Natural killer cell (primary cell): ENCODE measurements around the gene AKIP1. TPM values are rescaled to one million over a fixed set of nuclear protein-coding genes. Genes with fewer than 3 reads are reported as not detected.
A peak's percentile ranks its signal among the peaks of the same experiment; 100 is the strongest.

Experiments used
- ATAC-seq, 3 donors: fragments of 150-1000 bp in 2 of 3; fragments of 200-7000 bp in 1 of 3; cut with Tn5 transposase; 1 replicate in 1 of 3; 2 replicates in 2 of 3; pipeline ENCODE4 v1.10.0; 2021; ENCODE audit warnings: mild to moderate bottlenecking in 2 of 3, moderate library complexity in 2 of 3
- DNase-seq, 2 donors: peaks; one replicate each; pipeline versions ENCODE4 v3.0.0 to v3.0.0-alpha.2; 2013 to 2021; ENCODE audit warnings: mixed read lengths in 1 of 2
- H3K27ac ChIP-seq: one replicate; pipeline ENCODE4 v1.5.1; 2013; ENCODE audit warnings: mild to moderate bottlenecking, low read length
- H3K27me3 ChIP-seq: one replicate; pipeline ENCODE4 v1.6.1; 2013; ENCODE audit warnings: low read length; ENCODE audit not compliant: control insufficient read depth, insufficient read depth
- H3K36me3 ChIP-seq: one replicate; pipeline ENCODE4 v1.6.1; 2013; ENCODE audit warnings: low read length; ENCODE audit not compliant: control insufficient read depth, insufficient read depth
- H3K4me1 ChIP-seq: one replicate; pipeline ENCODE4 v1.6.1; 2013; ENCODE audit warnings: low read length; ENCODE audit not compliant: control insufficient read depth, insufficient read depth
- H3K4me3 ChIP-seq: one replicate; pipeline ENCODE4 v1.5.1; 2013; ENCODE audit warnings: low read length
- H3K9me3 ChIP-seq: one replicate; pipeline ENCODE4 v1.6.1; 2013; ENCODE audit warnings: low read length; ENCODE audit not compliant: control insufficient read depth, insufficient read depth
- H3K27ac Mint-ChIP-seq, 2 donors: one replicate each; pipeline ENCODE4 v1.8.0; 2022; ENCODE audit warnings: mild to moderate bottlenecking in 2 of 2, mixed read lengths in 2 of 2, moderate library complexity in 1 of 2
- H3K27me3 Mint-ChIP-seq, 2 donors: one replicate each; pipeline ENCODE4 v1.8.0; 2022; ENCODE audit warnings: low read depth in 2 of 2, mixed read lengths in 2 of 2
- H3K36me3 Mint-ChIP-seq: one replicate; pipeline ENCODE4 v1.8.0; 2022; ENCODE audit warnings: mixed read lengths
- H3K4me1 Mint-ChIP-seq, 2 donors: one replicate each; pipeline ENCODE4 v1.8.0; 2022; ENCODE audit warnings: mixed read lengths in 2 of 2
- H3K4me3 Mint-ChIP-seq: one replicate; pipeline ENCODE4 v1.8.0; 2022; ENCODE audit warnings: mild to moderate bottlenecking, moderate library complexity, mixed read lengths
- H3K9me3 Mint-ChIP-seq, 2 donors: one replicate each; pipeline ENCODE4 v1.8.0; 2022; ENCODE audit warnings: mixed read lengths in 2 of 2
- CTCF ChIP-seq: fragments of 200-600 bp; IDR thresholded peaks from one replicate; pipeline ENCODE4 v1.8.0; 2022; ENCODE audit warnings: antibody characterized with exemption
- WGBS: methylation state at CpG from one replicate; pipeline ENCODE4 v1.1.7; 2013; ENCODE audit warnings: missing lambda C conversion rate; ENCODE audit not compliant: insufficient coverage; 5-methylcytosine and 5-hydroxymethylcytosine counted together
- intact Hi-C: fragments of 100-400 bp; cut with micrococcal nuclease; formaldehyde crosslinking; loops from one replicate; pipeline ENCODE4 v1.14.2; 2022
- total RNA-seq, 4 donors: library from RNA; stranded (reverse); fragments of 120-200 nt in 1 of 4; gene quantifications; one replicate each; pipeline versions ENCODE4 v1.2.3 to v1.2.4, GENCODE V29; 2013 to 2022

AKIP1 gene
- total RNA-seq, 3 donors from 2014 or later (not counting 1 experiment from before 2014, with no cell fraction given): 4.0 to 7.0 (median 4.0) TPM

GRCh38 chr11:8948886-8949285 is 37.9 kb downstream of the AKIP1 start:
- ATAC-seq (no peak), DNase-seq (no peak)
- Mint-ChIP-seq H3K4me3 (no peak overlapping the region), H3K9me3 (no peaks in the 10 kb centered on the region), H3K4me1 (peaks cover 0 to 6% of the 10 kb centered on the region in 2 donors), H3K36me3 (peaks cover 25% of the 10 kb centered on the region), H3K27ac (peak overlapping the region in 1 of 2 donors; percentile 24), H3K27me3 (no peaks in the 10 kb centered on the region)
- intact Hi-C loops: no loop called here
- H3K4me3 ChIP-seq: no peak overlapping the region
- no peak overlapping the region for H3K27ac ChIP-seq
- H3K36me3 ChIP-seq: peaks cover 51% of the 10 kb centered on the region
- TF ChIP-seq CTCF: no peak
- no peaks in the 10 kb centered on the region for H3K9me3 ChIP-seq
- H3K4me1 ChIP-seq: no peaks in the 10 kb centered on the region
- H3K27me3 ChIP-seq: no peaks in the 10 kb centered on the region
- 62% methylated on average over 2 of the region's 3 CpGs for WGBS

GRCh38 chr11:8956860-8957259 is 45.9 kb downstream of the AKIP1 start:
- Histone ChIP-seq H3K4me1 (no peaks in the 10 kb centered on the region), H3K4me3 (no peak overlapping the region), H3K27me3 (no peaks in the 10 kb centered on the region), H3K9me3 (no peaks in the 10 kb centered on the region), H3K27ac (no peak overlapping the region), H3K36me3 (peaks cover 30% of the 10 kb centered on the region)
- no peaks in the 10 kb centered on the region for H3K27me3 Mint-ChIP-seq
- H3K4me1 Mint-ChIP-seq: peaks cover 19 to 28% of the 10 kb centered on the region in 2 donors
- H3K27ac Mint-ChIP-seq: peak overlapping the region in 1 of 2 donors; percentile 51
- H3K4me3 Mint-ChIP-seq: no peak overlapping the region
- no peak for TF ChIP-seq CTCF
- 51% methylated on average over 3 of the region's 4 CpGs for WGBS
- no peak for DNase-seq
- peaks cover 6% of the 10 kb centered on the region for H3K36me3 Mint-ChIP-seq
- no peak for ATAC-seq
- intact Hi-C loops: loop anchor here (5.0 kb wide), 1 partner anchor 45 kb away; the partner anchor contains the start of gene AKIP1
- H3K9me3 Mint-ChIP-seq: no peaks in the 10 kb centered on the region

GRCh38 chr11:8959546-8960166 is 48.7 kb downstream of the AKIP1 start:
- WGBS: 27% methylated on average over 2 of the region's 2 CpGs
- H3K4me3 Mint-ChIP-seq: no peak overlapping the region

More at GRCh38 chr11:8959546-8960166, 48.7 kb downstream of the AKIP1 start:
- Histone ChIP-seq H3K36me3 (peaks cover 8% of the 10 kb centered on the region), H3K9me3 (no peaks in the 10 kb centered on the region), H3K4me3 (no peak overlapping the region), H3K27me3 (no peaks in the 10 kb centered on the region), H3K4me1 (peaks cover 11% of the 10 kb centered on the region), H3K27ac (no peak overlapping the region)
- H3K4me1 Mint-ChIP-seq: peaks cover 38% of the 10 kb centered on the region in 2 donors
- ATAC-seq: peak; percentile 22 to 45 (median 26)
- peak; percentile 56 for TF ChIP-seq CTCF
- H3K27me3 Mint-ChIP-seq: no peaks in the 10 kb centered on the region
- no peak overlapping the region for H3K27ac Mint-ChIP-seq
- no peaks in the 10 kb centered on the region for H3K36me3 Mint-ChIP-seq
- no peaks in the 10 kb centered on the region for H3K9me3 Mint-ChIP-seq
- DNase-seq: peak in 1 of 2 donors; percentile 68
- intact Hi-C loops: loop anchor here (5.0 kb wide), 1 partner anchor 47 kb away; the partner anchor contains the start of gene AKIP1
